Trophoblast cell (in vitro differentiated cells and primary cell): ENCODE measurements around the gene GCH1.

ENCODE experiments used
- DNase-seq, 2 donors: peaks; one replicate each; pipeline ENCODE4 v3.0.0-alpha.2; 2016
- H2AFZ ChIP-seq: 2 replicates; pipeline ENCODE4 v1.6.1; 2013; ENCODE audit warnings: low read length, moderate library complexity, mild to moderate bottlenecking; ENCODE audit not compliant: insufficient read depth, poor library complexity
- H2AK5ac ChIP-seq: 2 replicates; pipeline ENCODE4 v1.6.1; 2013; ENCODE audit warnings: mild to moderate bottlenecking, low read length
- H2BK120ac ChIP-seq: 2 replicates; pipeline ENCODE4 v1.6.1; 2013; ENCODE audit warnings: low read length, mild to moderate bottlenecking, moderate library complexity; ENCODE audit not compliant: insufficient read depth, poor library complexity
- H2BK12ac ChIP-seq: 2 replicates; pipeline ENCODE4 v1.6.1; 2013; ENCODE audit warnings: mild to moderate bottlenecking, low read length, moderate library complexity
- H2BK5ac ChIP-seq: 2 replicates; pipeline ENCODE4 v1.6.1; 2013; ENCODE audit warnings: low read length, low read depth, moderate library complexity, mild to moderate bottlenecking; ENCODE audit not compliant: poor library complexity
- H3K14ac ChIP-seq: 2 replicates; pipeline ENCODE4 v1.6.1; 2013; ENCODE audit warnings: mild to moderate bottlenecking, low read length
- H3K18ac ChIP-seq: 2 replicates; pipeline ENCODE4 v1.6.1; 2013; ENCODE audit warnings: mild to moderate bottlenecking, low read length
- H3K23ac ChIP-seq: 2 replicates; pipeline ENCODE4 v1.6.1; 2013; ENCODE audit warnings: low read length
- H3K27ac ChIP-seq: 2 replicates; pipeline ENCODE4 v1.5.1; 2013; ENCODE audit warnings: low read depth, mild to moderate bottlenecking, inconsistent platforms, low read length, moderate library complexity
- H3K27me3 ChIP-seq: 2 replicates; pipeline ENCODE4 v1.6.1; 2013; ENCODE audit warnings: inconsistent platforms, mild to moderate bottlenecking, low read length, moderate library complexity; ENCODE audit not compliant: insufficient read depth
- H3K36me3 ChIP-seq, 2 experiments: 1 replicate in 1 of 2; 2 replicates in 1 of 2; pipeline ENCODE4 v1.6.1; 2013; ENCODE audit warnings: low read length in 2 of 2, mild to moderate bottlenecking in 2 of 2, moderate library complexity in 1 of 2; ENCODE audit not compliant: insufficient read depth in 2 of 2, control insufficient read depth in 1 of 2
- H3K4ac ChIP-seq: 2 replicates; pipeline ENCODE4 v1.6.1; 2013; ENCODE audit warnings: low read depth, mild to moderate bottlenecking, low read length, moderate library complexity
- H3K4me1 ChIP-seq, 2 experiments: 1 replicate in 1 of 2; 2 replicates in 1 of 2; pipeline ENCODE4 v1.6.1; 2013; ENCODE audit warnings: low read length in 2 of 2, mild to moderate bottlenecking in 2 of 2, moderate library complexity in 1 of 2; ENCODE audit not compliant: insufficient read depth in 2 of 2, control insufficient read depth in 1 of 2
- H3K4me2 ChIP-seq: 2 replicates; pipeline ENCODE4 v1.6.1; 2013; ENCODE audit warnings: inconsistent platforms, mild to moderate bottlenecking, low read length, moderate library complexity
- H3K4me3 ChIP-seq: 2 replicates; pipeline ENCODE4 v1.5.1; 2013; ENCODE audit warnings: mild to moderate bottlenecking, low read depth, low read length, inconsistent platforms
- H3K79me1 ChIP-seq: one replicate; pipeline ENCODE4 v1.6.1; 2013; ENCODE audit warnings: low read length
- H3K79me2 ChIP-seq: 2 replicates; pipeline ENCODE4 v1.6.1; 2013; ENCODE audit warnings: low read length, mild to moderate bottlenecking; ENCODE audit not compliant: control insufficient read depth, insufficient read depth, poor library complexity
- H3K9ac ChIP-seq: 2 replicates; pipeline ENCODE4 v1.6.1; 2013; ENCODE audit warnings: mild to moderate bottlenecking, low read length
- H3K9me3 ChIP-seq: 2 replicates; pipeline ENCODE4 v1.6.1; 2013; ENCODE audit warnings: low read depth, mild to moderate bottlenecking, control low read depth, inconsistent platforms, low read length; ENCODE audit not compliant: insufficient read depth
- H4K12ac ChIP-seq: 2 replicates; pipeline ENCODE4 v1.6.1; 2013; ENCODE audit warnings: low read depth, mild to moderate bottlenecking, low read length, moderate library complexity
- H4K8ac ChIP-seq: 2 replicates; pipeline ENCODE4 v1.6.1; 2013; ENCODE audit warnings: low read depth, mild to moderate bottlenecking, low read length, moderate library complexity
- H4K91ac ChIP-seq: one replicate; pipeline ENCODE4 v1.6.1; 2013; ENCODE audit warnings: low read depth, mild to moderate bottlenecking, low read length, moderate library complexity
- WGBS: extraction: QIAGEN DNeasy Blood & Tissue Kit; methylation state at CpG from one replicate; pipeline ENCODE4 v1.1.7; 2013; ENCODE audit warnings: missing lambda C conversion rate; ENCODE audit not compliant: insufficient read length, insufficient coverage; ENCODE audit errors: extremely low coverage; 5-methylcytosine and 5-hydroxymethylcytosine counted together

Gene GCH1

GRCh38 chr14:54797986-54798385, 104.6 kb downstream of the GCH1 start:
- Histone ChIP-seq H2AK5ac (no peak overlapping the region), H3K4ac (no peak overlapping the region), H2BK12ac (no peak overlapping the region), H3K27me3 (no peaks in the 10 kb centered on the region), H4K91ac (no peak overlapping the region), H3K14ac (no peak overlapping the region), H3K9ac (no peak overlapping the region), H3K23ac (no peak overlapping the region), H2AFZ (no peak overlapping the region), H3K79me2 (no peaks in the 10 kb centered on the region), H2BK5ac (no peak overlapping the region), H3K9me3 (peaks cover 3% of the 10 kb centered on the region), H4K12ac (no peak overlapping the region), H3K18ac (no peak overlapping the region), H3K4me3 (no peak overlapping the region), H2BK120ac (no peak overlapping the region), H3K36me3 (no peaks in the 10 kb centered on the region), H4K8ac (no peak overlapping the region), H3K4me1 (no peaks in the 10 kb centered on the region), H3K4me2 (no peak overlapping the region), H3K27ac (no peak overlapping the region), H3K79me1 (no peaks in the 10 kb centered on the region)
- no peak for DNase-seq
- no CpG with 5 or more reads among the region's 4 CpGs for WGBS

GRCh38 chr14:54797556-54797955, 105.1 kb downstream of the GCH1 start:
- H3K4me1 ChIP-seq, result no peaks in the 10 kb centered on the region
- no peak overlapping the region for H3K14ac ChIP-seq
- DNase-seq, result no peak
- no peaks in the 10 kb centered on the region for H3K36me3 ChIP-seq
- no peak overlapping the region for H3K18ac ChIP-seq
- no peak overlapping the region for H4K91ac ChIP-seq
- H3K4ac ChIP-seq, result no peak overlapping the region
- no peaks in the 10 kb centered on the region for H3K27me3 ChIP-seq
- no peak overlapping the region for H4K8ac ChIP-seq
- no peak overlapping the region for H3K4me3 ChIP-seq
- H2AFZ ChIP-seq, result no peak overlapping the region
- no peak overlapping the region for H2BK120ac ChIP-seq
- no peaks in the 10 kb centered on the region for H3K79me2 ChIP-seq
- H3K23ac ChIP-seq, result no peak overlapping the region
- H2BK5ac ChIP-seq, result no peak overlapping the region
- H2BK12ac ChIP-seq, result no peak overlapping the region
- H3K79me1 ChIP-seq, result no peaks in the 10 kb centered on the region
- no peak overlapping the region for H3K9ac ChIP-seq
- H3K9me3 ChIP-seq, result peaks cover 3% of the 10 kb centered on the region
- no peak overlapping the region for H3K27ac ChIP-seq
- no peak overlapping the region for H2AK5ac ChIP-seq
- no peak overlapping the region for H3K4me2 ChIP-seq
- H4K12ac ChIP-seq, result no peak overlapping the region
- no CpG with 5 or more reads among the region's 6 CpGs for WGBS

- Histone ChIP-seq H3K27ac (no peak overlapping the region), H3K4me3 (no peak overlapping the region), H2AFZ (no peak overlapping the region), H2BK120ac (no peak overlapping the region), H3K9ac (no peak overlapping the region), H2BK5ac (no peak overlapping the region), H3K27me3 (no peaks in the 10 kb centered on the region), H3K4me1 (no peaks in the 10 kb centered on the region), H4K91ac (no peak overlapping the region), H3K79me2 (no peaks in the 10 kb centered on the region), H3K79me1 (no peaks in the 10 kb centered on the region), H3K9me3 (peaks cover 3% of the 10 kb centered on the region), H3K36me3 (peaks cover 0 to 3% of the 10 kb centered on the region in 2 experiments), H3K4me2 (no peak overlapping the region), H3K18ac (no peak overlapping the region), H2AK5ac (no peak overlapping the region), H4K8ac (no peak overlapping the region), H2BK12ac (no peak overlapping the region), H3K4ac (no peak overlapping the region), H3K23ac (no peak overlapping the region), H4K12ac (no peak overlapping the region), H3K14ac (no peak overlapping the region)
- no peak for DNase-seq
Measured at GRCh38 chr14:54796961-54797360, 105.7 kb downstream of the GCH1 start.

GRCh38 chr14:54794796-54795195, 107.8 kb downstream of the GCH1 start:
- Histone ChIP-seq H3K4me1 (no peaks in the 10 kb centered on the region), H2BK12ac (no peak overlapping the region), H3K4me2 (no peak overlapping the region), H3K27me3 (no peaks in the 10 kb centered on the region), H3K18ac (no peak overlapping the region), H4K8ac (no peak overlapping the region), H3K79me2 (no peaks in the 10 kb centered on the region), H4K12ac (no peak overlapping the region), H3K4me3 (no peak overlapping the region), H2AK5ac (no peak overlapping the region), H3K9me3 (peaks cover 3% of the 10 kb centered on the region), H3K27ac (no peak overlapping the region), H2BK120ac (no peak overlapping the region), H3K4ac (no peak overlapping the region), H2BK5ac (no peak overlapping the region), H2AFZ (no peak overlapping the region), H3K79me1 (no peaks in the 10 kb centered on the region), H3K36me3 (peaks cover 6 to 7% of the 10 kb centered on the region in 2 experiments), H3K23ac (no peak overlapping the region), H4K91ac (no peak overlapping the region), H3K9ac (no peak overlapping the region), H3K14ac (no peak overlapping the region)
- no peak for DNase-seq
- WGBS, result no CpG with 5 or more reads among the region's 3 CpGs
